Activated CD4-positive, CD25-positive, alpha-beta regulatory T cell treated with anti-CD3 and anti-CD28 coated beads, Interleukin-2, amount 50 U/mL, for 16 hours (primary cell): ENCODE data around the gene LNP1.
A peak's percentile ranks its signal among the peaks of the same experiment; 100 is the strongest.
"Not testable (repeated sequence)": the region's sequence is repeated elsewhere in the genome, so short reads cannot be mapped to it uniquely, and the experiment has no call there.

Source experiments
- DNase-seq: peaks from one replicate; pipeline ENCODE4 v3.0.0-alpha.2; 2020; ENCODE audit warnings: low read depth, low spot score

Gene LNP1

DNA sequence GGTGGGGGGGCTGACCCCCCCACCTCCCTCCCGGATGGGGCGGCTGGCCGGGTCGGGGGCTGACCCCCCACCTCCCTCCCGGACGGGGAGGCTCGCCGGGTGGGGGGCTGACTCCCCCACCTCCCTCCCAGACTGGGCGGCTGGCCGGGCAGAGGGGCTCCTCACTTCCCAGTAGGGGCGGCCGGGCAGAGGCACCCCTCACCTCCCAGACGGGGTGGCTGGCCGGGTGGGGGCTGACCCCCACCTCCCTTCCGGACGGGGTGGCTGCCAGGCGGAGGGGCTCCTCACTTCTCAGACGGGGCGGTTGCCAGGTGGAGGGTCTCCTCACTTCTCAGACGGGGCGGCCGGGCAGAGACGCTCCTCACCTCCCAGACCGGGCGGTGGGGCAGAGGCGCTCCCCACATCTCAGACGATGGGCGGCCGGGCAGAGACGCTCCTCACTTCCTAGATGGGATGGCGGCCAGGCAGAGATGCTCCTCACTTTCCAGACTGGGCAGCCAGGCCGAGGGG, 76.6 kb downstream of the LNP1 start:
- not testable (repeated sequence) for DNase-seq

DNA sequence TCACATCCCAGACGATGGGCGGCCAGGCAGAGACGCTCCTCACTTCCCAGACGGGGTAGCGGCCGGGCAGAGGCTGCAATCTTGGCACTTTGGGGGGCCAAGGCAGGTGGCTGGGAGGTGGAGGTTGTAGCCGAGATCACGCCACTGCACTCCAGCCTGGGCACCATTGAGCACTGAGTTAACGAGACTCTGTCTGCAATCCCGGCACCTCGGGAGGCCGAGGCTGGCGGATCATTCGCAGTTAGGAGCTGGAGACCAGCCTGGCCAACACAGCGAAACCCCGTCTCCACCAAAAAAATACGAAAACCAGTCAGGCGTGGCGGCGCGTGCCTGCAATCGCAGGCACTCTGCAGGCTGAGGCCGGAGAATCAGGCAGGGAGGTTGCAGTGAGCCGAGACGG, 77.2 kb downstream of the LNP1 start:
- DNase-seq: not testable (repeated sequence)

DNA sequence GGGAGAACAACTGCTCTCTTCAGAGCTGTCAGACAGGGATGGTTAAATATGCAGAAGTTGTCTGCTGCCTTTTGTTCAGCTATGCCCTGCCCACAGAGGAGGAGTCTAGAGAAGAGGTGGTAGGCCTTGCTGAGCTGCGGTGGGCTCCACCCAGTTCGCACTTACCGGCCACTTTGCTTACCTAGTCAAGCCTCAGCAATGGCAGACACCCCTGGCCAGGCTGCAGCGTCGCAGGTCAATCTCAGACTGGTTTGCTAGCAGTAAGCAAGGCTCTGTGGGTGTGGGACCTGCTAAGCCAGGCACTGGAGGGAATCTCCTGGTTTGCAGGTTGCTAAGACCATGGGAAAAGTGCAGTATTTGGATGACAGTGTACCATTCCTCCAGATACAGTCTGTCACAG, 78.7 kb downstream of the LNP1 start:
- DNase-seq: no peak

DNA sequence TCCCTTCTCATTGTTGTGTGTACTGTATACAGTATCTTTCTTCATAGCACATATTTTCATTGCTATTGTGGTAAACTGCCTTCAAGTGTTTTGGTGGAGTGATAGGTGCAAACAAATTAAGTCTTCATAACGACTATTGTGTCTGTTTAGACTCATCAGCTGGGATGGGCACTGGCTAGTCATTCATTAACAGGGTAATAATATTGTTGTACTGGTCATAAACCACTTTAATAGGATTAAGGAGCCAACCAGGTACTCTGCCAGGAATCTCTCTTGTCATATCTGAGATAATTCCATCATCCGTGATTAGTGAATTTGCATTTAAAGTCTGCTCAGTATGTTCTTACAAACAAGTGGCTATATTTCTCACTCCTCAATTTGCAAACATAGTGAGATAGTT, 80.8 kb downstream of the LNP1 start:
- DNase-seq: no peak

DNA sequence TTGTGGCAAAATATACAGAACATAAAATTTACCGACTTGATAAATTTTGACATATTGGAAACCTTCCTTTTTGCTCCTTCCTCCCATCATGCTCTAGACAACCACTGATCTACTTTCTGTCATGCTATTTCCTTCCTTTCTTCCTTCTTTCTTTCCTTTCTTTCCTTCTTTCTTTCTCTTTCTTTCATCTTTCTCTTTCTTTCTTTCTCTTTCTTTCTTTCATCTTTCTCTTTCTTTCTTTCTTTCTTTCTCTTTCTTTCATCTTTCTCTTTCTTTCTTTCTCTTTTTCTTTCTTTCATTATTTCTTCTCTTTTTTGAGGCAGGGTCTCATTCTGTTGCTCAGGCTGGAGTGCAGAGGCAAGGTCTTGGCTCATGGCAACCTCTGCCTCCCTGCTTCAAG, 82.2 kb downstream of the LNP1 start:
- no peak for DNase-seq

DNA sequence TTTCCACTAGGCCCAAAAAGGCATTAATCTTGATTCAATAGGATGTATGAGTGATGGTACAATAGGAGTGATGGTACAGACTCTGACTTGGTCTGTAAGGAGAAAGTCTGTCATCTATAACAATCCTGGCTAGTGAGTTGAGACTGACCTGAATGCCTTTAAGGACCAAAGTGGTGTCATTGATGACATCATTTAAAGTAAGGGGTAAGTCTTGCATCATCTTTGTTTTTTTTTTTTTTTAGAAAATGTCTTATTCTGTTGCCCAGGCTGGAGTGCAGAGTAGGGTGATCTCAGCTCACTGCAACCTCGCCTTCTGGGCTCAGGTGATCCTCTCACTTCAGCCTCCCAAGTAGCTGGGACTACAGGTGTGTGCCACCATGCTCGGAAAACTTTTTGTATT, 85.5 kb downstream of the LNP1 start:
- DNase-seq: no peak

DNA sequence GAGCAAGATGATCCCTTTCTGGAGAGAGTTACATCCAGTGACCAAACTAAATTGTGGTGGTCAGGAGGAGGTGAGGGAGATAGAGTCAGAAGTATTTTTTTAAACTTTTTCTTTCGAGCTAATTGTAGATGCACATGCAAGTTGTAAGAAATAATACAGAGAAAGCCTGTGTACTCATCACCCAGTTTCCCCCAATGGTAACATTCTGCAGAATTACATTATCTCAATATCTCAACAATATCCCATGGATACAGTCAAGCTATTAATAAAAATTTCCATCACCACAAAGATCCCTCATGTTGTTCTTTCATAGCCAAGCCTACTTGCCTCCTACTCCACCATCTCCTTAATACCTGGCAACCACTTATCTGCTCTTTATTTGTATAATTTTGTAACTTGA, 87.8 kb downstream of the LNP1 start:
- no peak for DNase-seq

DNA sequence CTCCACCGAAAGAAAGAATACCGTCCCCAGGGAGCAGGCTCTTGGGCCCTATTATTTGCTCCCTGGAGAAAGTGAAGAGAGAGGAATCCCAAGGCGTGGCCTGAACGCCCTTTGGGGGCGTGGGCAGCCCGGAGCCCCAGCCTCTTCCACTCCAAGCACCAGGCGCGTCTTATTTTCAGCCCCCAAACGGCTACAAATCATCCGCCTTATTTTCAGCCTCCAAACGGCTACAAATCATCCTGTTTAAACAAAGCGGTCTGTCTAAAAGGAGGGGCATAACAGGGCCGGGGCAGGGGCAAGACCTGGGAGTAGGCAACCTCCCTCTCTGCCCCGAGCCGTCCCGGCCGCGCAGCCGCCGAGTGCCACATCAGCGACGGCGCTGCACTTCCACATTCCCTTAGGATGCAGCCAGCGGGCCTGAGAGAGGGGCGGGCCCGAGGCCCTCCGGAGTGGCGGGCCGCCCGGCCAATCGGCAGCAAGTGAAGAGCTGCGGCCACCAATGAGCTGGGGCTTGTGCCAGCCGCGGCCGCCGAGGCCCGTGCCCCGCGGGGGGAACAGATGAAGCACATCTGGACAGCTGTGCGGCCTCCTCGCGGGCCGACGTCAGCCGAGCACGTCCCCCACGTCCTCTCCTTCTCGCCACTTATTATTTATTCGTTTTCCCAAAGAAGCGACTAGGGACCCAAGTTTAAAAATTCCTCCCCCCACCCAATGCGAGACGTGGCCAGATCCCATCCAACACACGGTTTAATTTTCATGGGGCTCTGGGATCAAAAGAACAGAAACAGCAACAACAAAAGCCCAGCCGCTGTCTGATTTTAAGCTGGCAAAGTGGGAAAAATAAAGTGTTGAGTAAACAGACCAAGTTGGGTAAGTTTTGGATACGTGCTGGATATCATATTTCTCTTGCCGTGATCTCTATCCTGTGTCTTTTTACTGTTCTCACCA, 91.0 kb downstream of the LNP1 start, which contains the start of gene TMEM45A:
TSS of gene TMEM45A (plus strand) at position 561 of the 948 bp plus-strand sequence. CDS start 62,593 bp downstream, outside the sequence.
- DNase-seq: peak; percentile 16

DNA sequence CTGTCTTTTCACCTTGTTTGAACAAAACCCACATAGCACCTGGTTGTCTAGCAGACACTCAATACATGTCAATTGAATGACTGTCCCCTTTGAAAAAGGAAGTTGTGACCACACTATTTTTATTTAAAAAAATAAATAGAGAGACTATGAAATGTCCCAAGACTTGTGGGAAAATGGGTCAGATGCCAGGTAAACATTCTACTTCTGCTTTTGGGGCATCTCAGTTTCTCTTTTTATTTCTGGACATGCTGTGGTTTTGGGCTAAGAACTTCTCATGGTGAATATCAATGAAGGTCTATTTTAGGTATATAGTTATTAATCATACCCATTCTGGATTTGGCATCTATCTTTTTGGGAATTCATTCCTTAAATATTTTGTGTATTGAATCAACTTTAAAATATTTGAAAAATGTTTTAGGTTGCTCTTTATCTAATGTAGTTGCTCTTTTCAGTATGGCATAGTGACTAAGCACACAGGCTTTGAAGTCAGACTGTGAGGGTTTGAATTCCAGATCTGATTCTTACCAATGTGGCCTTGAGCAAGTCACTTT, 95.4 kb downstream of the LNP1 start:
- DNase-seq: no peak

DNA sequence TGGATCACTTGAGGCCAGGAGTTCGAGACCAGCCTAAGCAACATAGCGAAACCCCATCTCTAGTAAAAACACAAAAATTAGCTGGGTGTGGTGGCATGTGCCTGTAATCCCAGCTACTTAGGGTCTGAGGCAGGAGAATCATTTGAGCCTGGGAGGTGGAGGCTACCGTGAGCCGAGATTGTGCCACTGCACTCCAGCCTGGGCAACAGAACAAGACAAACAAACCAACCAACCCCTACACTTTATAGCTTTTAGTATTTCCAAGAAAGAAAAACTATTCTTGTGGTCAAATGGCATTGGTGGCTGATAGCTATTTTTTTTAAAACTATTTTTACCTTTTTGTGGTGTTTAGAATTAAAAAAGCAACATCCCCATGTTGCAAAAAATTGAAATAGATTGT, 98.3 kb downstream of the LNP1 start:
- no peak for DNase-seq

DNA sequence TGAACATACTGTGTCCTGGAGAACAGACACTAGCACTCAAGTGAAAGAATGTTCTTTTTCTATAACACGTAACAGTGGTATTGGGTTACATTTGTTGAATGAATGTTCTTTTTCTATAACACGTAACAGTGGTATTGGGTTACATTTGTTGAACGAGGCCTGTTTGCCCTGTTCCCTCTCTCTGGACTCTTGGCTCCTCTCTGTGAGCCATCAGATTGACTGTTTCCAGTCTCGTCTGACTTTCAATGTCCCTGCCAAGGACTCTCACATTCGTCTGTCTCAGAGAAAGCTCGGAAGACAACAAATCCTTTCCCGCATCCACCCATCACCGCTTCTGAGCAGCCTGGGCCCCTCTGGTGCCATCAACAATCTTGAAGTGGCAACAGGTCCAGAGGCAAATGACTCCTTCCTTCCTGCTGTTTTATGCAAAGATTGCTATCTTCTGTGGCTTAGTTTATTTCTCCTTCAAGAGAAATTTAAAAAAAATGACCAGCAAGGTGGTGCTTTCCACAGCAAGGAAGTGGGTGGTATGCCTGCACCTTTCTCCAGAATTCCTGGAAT, 99.1 kb downstream of the LNP1 start:
- no peak for DNase-seq

DNA sequence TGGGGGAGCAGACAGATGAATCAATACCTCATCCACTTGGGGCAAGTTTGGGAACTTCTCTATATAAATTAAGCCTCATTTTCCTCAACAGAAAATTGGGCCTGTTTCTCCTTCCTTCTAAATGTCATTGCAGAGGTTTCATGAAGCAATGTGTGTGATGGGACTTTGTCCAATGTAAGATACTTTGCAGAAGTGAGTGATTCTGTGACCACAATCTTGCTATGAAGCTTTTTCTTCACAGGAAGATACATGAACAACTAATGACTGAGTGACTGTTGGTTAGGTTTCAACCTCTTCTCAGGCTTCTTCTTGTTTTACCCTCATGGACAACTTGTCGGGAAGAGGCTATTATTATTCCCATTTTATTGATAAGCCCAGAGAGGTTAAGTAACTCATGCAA, 102.1 kb downstream of the LNP1 start:
- no peak for DNase-seq
